ENCODE measurements around the gene SIGLEC12.
"Not testable (repeated sequence)": the region's sequence is repeated elsewhere in the genome, so short reads cannot be mapped to it uniquely, and the experiment has no call there.

SIGLEC12 gene

DNA sequence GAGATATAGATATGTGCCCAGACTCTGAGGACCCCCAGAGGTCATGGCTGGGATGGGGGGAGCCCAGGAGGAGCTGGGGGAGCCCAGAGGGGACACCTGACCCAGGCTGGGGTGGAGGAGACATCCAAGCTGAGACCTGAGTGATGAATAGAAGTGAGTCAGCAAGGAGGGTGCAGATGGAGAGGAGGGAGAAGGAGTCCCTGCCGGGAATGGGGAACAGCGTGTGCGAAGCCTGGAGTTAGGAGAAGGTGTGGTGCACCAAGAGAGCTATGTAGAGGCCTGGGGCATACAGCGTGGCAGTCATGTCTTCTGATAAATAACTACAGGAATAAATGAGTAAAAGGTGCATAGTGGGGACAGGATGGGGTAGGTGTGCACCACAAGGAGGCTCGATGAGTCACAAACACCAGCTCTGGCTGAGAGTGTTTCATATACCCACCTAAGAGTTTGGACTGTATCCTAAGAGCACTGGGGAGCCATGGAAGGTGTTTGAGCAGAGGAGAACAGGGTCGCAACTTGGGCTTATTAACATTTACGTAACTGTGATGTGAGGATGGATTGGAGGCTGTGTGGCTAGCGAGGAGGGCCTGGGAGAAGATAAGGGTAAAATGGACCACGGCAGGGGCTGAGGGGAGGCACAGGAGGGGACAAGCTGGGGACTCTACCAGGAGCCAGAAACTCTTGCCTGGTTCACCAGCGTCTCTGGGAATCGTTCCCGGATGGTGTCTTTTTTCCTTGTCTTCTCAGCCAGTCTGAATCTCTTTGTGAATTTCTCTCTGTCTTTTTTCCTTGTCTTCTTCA, 21.9 kb downstream of the SIGLEC12 start:
- DNase-seq: no peak

DNA sequence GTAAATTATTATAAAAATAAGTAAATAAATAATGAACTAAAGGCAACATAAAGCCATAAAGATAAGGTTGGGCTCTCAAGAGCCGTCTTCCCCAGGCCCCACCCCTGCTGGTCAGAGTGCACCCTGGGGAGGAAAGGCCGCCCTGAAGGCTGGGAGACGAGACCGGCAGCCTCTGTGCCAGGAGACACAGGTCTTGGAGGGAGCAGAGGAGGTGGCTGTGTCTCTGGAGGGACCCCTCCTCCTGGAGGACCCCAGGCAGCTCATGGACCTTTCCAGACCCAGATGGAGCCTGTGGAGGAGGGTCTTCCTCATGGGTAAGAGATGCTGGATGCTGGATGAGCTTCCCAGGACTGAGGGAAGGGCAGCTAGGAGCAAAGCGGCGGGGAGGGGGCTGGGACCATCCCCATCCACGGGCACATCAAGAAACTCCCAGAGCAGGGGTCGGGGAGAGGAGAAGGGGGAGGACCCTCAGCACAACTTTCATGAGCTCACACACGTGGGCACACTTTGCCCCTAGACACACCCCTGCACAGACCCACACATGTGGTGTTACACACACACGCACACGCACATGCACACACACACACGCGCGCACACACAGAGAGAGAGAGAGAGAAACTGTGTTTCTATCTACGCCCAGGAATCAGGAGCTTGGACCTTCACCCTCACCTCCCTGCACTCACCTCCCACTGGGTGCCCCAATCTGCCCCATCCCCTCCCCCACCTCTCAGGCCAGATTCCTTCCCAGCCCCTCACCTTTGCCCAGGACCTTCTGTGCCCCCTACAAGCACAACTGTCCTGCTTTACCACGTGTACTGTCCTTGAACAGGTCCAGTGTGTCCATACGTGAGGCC, 23.0 kb downstream of the SIGLEC12 start, which contains the start of gene CEACAM18:
TSS of gene CEACAM18 (plus strand) at position 159 of the 854 bp plus-strand sequence.
- DNase-seq: no peak

DNA sequence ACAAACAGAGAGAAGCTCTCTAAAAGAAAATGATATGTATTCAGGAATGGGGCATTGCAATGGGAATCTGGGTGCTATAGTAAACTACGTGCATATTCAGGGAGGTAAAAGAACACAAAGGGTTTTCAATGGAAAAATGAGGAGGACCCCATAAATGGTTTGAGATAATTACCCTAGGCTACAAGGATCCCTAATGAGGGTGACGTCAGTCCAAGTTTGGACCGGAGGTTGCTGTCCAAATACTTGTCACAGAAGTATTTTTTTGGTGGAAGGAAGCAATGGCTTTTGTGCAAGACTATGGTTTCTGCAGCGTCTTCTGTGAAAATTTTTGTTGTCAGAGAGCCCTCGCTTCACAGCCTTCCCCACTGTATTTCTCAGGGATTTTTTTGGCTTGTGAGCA, 24.3 kb downstream of the SIGLEC12 start:
- DNase-seq: no peak

DNA sequence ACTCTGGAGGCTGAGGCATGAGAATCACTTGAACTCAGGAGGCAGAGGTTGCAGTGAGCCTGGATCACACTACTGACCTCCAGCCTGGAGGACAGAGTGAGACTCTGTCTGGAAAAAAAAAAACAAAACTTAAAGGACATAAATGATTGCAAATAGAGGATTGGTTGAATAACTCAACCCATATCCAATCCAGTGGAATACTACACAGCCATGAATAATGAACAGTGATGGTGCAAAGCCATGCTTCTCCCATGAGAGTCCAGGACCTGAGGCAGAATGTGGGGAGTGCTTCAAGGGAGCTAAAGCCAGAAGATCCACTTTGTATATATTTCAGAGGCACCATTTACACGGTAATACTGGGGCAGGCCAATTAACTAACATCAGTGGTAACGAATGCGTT, 25.4 kb downstream of the SIGLEC12 start:
- no peak for DNase-seq

DNA sequence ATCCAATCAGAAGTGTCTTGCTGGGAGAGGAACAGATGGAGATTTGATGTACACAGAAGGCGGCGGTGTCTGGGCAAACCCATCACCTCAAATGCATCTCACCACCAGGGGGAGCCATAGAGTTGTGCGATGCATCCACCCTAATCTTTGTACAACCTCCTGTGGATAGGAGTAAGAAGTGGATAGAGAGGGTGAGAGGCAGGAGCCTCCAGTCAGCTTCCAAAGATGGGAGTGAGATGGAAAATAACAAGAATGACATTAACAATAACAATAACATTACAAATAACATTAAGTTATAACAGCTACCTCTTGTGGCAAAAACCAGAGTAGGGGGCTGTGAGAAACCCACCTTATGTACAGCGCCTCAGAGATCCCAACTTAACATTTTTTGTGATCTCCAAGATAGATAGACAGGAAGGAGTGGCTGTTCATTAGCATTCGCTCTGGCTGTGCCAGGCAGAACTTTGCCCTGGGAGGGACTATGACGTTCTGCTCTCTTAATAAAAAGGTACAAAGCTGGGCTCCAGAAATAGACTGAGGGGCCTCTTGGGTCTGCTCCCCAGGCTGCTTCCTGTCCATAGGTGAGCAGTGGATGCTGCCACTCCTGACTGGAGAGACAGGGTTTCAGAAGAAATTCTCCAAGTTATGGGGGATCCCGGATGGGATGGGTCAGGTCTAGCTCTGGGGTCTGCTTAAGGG, 28.4 kb downstream of the SIGLEC12 start:
- DNase-seq: peak; percentile 40

DNA sequence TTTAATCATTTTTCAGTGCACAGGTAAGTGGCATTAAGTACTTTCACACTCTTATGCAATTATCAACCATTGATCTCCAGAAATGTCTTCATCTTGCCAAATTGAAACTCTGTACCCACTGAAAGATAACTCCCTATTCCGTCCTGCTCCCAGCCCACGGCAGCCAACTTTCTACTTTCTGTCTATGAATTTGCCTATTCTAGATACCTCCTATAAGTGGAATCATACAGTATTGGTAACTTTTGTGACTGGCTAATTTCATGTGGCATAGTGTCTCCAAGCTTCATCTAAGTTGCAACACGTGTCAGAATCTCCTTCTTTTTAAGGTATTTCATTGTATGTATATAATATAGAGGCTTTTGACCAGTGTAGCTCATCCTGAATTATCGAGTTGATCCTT, 29.0 kb downstream of the SIGLEC12 start:
- DNase-seq: no peak

DNA sequence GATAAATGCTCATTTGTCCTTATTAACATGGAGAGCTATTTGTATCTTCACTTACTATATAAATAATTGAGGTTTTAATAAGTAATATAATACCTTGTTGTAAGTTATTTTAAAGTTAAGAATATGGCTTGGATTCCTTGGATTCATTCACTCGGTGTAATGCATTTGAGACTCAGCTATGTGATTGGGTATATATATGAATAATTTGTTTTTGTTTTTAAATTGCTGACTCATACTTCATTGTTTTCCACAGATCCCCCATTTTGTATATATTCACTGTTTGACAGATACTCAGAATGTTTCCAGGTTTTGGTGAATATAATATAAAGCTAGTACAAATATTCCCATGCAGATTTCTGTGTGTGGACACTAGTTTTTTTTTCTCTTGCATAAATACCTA, 30.1 kb downstream of the SIGLEC12 start:
- no peak for DNase-seq

DNA sequence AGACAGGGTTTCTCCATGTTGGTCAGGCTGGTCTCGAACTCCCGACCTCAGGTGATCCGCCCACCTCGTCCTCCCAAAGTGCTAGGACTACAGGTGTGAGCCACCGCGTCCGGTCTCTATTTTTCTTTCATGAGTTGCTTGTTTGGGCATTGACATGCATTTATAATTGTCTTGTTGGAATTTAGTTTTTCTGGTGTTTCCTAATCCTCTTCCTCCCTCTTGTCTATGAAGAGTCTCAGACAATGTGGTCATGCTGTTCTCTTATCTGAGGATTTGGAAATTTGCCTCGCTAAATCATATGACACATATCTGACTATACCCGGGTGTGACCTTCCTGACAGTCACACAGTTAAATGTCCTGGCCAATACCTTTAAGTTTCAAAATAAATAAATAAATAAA, 30.6 kb downstream of the SIGLEC12 start:
- no peak for DNase-seq

DNA sequence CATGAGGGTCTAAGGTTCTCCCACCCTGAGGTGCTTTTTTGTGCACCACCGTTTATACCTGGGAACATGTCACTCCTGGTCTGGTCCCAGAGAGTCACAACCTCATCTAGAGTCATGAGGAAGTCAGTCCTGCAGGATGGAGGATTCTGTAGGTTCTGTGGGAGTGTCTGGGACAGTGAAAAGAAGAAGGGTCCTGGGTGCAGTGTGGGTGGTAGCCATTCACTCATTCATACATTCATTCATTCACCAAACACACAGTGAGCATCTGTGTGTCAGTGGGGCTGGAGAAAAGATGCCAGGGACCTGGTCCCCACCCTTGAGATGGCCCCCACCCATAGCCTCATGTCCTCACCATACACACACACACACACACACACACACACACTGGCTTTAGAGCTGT, 32.0 kb downstream of the SIGLEC12 start:
- no peak for DNase-seq

DNA sequence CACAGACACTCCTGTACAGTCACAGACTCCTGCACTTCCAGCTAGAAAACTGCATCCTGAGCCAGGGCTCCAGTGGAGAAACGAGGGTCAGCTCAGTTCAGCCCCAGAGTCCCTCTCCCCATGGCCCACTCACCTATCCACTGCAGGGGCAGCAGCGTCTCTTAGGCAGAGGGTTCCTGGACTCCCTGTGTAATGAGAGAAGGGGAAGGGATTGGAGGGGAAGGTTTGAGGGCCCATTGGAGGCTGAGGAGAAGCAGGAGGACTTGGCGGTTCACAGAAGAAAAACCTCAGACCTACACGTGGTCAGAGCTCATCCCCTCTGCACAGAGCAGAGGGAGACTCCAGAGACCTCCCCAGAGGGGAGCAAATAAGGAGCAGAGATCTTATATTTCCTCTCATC, 32.4 kb downstream of the SIGLEC12 start:
- DNase-seq: no peak

DNA sequence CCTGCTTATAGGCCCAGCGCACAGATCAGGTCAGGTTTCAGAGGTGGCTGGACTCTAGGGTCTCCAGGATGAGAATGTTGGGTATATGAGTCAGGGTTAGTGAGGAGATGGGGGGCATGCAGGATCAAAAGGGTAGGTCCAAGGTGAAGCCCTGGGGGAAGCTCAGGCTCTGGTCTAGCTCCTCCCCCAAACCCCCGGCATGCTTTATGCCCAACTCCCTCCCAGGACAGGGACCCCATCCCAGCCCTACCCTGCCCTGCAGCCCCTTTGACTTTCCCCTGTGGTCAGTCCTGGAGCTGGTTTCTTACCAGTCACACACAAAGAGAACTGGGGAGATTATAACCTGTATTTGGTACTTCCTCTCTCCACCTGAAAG, 33.1 kb downstream of the SIGLEC12 start:
- no peak for DNase-seq

DNA sequence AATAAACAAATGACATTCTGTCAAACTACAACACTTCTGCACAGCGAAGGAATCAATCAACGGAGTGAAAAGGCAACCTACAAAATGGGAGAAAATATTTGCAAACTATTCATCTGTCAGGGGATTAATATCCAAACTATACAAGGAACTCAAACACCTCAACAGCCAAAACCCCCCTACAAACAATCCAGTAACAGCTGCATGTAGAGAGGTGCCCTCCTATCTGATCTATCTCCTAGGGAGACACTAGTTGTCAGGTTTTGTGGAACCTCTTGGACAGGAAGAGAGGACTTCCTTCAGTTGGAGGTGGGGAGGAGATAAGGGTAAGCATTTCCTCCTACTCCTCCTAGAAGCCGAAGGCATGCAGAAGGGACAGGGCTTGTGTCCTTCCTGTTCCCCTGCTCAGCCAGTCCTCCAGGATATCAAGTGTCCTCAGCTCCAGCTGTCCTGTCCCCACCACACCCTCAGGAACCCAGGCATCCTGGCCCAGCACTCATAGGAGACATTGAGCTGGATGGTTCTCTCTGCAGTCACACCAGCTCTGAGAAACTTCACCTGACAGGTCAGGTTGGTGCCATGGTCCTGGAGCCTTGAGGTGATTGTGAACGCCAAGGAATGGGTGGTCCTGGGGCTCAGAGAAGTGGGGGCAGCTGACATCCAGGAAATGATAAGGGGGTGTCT, 33.6 kb downstream of the SIGLEC12 start:
- no peak for DNase-seq

DNA sequence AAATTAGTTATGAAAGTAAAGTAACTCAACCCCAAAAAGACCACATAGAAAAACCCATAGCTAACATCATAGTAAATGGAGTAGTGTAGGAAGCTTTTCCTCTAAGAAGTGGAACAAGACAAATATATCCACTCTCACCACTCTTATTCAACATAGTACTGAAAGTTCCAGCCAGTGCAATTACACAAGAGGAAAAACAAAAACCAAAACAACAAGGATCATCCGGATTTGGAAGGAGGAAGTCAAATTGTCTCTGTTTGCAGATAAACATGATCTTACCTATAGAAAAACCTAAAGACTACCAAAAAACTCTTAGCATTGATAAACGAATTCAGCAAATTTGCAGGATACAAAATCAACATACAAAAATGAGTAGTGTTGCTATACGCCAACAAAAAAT, 34.9 kb downstream of the SIGLEC12 start:
- no peak for DNase-seq

DNA sequence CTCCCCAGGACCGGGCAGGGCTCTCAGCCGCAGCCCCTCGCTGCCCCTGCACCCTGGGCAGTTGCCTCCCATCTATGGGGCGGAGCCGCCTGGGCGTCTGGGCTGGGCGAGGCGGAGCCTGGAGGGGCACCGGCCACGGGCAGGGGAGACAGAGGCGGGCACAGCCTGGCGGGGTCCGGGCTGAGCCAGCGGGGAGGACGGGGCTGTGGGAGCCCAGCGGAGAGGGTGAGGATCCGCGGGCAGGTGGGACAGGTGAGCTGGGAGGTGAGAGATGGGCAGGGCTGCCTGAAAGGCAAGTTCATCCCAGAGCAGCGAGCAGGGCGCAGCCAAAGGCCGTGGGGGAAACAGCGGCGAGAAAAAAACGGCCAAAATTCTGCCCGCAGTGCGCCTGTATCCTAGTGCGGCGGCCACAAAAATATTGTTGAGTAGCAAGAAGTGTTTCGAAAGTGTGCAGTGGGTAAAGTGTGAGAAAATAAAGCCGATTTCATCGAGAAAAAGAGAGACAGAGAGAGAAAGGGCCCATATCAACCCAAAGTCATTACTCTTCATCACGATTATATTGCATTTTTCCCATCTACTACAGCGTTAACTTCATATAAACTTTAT, 37.5 kb downstream of the SIGLEC12 start:
- not testable (repeated sequence) for DNase-seq

DNA sequence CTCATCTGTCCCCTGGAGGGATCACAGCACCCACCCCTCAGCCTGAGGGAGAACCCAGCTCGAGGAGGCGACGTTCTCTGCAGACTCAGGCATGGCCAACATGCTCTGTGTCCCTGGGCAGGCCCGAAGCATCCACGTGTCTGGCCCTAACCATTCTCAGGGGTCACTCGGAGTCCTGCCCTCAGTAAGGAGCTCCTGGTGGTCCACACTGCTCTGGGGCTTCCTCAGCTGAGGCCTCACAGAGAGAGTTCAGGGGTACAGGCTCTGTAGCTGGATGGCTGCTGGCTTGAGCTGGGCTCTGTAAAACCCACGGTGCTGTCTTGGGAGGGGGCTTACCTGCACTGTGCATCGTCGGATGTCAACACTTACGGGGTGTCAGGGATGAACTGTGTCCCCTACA, 38.9 kb downstream of the SIGLEC12 start:
- no peak for DNase-seq

DNA sequence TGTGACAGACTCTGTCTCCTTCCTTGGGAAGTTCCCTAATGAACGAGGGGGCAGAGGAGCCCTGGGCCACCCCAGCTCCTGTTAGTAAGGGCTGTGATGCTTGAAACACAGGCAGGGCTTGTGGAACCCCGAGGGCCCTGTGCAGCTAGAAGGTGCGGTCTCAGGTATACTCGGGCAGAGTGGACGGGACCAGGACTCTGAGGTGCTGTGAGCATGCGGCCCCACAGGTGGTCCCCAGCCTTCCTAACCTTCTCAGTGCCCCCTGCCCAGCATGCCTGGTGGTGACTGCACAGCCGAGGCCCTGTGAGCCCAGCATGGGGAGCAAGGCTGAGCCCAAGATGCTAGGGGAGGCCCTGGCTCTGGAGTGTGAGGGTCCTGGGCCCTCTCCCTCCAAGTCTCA, 39.3 kb downstream of the SIGLEC12 start:
- no peak for DNase-seq

DNA sequence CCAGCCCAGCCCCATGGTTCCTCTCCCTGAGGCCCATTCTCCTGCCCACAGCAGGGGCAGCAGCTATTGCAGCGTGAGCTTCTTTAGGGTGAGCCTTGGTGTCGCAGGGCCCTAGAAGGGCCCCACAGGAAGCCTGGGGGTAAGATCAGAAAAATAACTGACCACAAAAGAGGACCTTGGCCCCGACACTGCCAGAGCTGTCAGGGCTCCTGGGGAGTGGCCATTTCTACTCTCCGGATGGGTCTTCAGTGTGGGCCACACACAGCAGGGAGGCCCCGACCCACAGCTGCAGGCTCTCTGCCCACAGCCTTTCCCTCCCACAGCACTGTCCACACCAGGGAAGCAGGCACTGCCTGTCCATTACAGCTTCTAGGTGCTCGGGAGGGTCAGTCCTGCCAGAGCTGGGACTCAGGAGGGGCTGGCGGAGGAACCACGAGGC, 39.9 kb downstream of the SIGLEC12 start:
- DNase-seq: no peak

DNA sequence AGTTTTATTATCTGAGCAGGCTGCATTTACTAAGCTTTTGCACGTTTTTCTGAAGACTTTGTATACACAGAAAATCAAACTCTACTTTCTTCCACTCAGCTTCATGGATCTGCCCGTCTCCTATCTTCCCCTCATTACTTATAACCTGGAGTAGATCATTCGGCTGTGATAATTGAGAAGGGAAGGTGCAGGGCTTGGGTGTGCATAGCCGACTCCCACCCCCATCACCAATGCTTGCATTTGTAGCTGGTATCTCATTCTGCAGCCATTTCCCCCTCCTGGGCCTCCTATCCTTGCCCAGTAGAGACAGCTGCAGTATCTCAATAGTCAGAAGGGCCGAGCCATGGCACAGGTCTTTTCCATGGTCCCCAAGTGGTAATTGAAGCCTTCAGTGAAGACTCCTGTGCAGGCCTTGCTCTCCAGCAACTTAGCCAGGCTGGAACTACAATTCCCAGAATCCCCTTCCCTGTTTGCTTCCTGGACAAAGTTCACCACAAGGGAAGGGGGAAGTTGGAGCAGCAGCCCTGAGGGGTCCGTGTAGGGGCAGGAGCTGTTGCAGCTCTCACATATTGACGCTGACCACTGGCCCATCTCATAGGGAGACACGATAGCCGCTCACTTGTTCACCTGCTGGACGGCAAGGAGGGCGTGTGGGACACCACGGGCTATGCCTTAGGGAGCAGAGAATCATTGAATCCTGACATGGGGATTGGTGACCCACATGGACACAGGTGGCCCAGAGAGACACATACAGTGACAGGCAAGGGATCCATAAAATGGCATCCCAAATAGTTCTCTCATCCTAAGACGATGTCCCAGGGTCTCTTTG, 41.2 kb downstream of the SIGLEC12 start:
- peak; percentile 19 for DNase-seq

DNA sequence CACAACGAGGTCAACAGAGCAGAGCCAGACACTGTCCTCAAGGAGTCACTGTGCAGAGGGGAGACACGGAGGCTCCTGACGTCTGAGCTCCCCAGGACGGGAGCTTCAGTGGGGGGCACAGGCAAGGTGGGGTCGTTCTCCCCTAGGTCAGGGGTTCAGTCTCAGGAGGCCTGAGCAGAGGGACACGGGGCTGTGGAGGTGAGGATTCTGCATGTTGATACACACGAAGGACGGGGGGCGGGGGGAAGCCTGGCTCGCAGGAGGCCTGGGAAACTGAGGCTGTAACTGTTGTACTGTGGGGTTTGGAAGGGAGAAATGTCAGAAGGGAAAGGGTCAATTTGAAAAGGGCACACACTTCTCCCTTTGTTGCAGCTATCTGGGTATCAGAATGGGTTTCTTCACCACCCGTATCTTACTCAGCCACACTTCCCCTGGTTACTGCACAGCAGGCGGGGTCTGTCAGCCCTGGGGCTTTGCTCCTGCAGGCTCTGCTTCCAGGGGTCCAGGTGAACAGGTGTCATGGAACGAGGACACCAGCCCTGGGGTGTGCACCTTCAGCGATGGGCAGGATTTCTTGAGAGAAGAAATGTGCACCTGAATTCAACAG, 42.6 kb downstream of the SIGLEC12 start:
- no peak for DNase-seq

DNA sequence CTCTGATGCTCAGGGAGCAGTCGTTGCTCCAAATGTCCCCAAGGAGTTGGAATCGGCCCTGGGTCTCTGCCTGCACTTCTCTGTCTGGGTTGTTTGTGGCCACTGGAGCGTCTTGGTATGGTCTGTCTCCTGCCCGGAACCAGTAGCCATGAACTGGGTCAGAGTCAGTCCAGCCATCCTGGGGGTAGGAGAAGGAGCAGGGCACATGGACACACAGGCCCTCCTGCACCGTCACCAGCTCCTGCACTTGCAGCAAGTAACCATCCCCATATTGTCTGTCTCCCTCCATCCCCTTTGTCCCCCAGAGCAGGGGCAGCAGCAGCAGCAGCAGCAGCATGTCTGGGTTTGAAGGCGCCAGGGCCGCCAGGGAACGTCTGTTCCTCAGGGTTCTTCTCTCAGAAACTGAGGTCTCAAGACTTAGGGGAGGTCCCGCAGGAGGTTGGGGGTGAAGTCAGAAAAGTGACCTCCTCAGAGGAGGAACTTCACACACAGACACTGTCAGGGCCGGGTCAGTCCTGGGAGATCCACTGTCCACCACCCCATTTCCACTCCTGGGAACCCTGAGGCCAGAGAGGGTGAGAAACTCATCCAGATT, 43.5 kb downstream of the SIGLEC12 start, which contains the start of gene SIGLEC8:
TSS of gene SIGLEC8 (minus strand) at position 404 of the 595 bp plus-strand sequence. CDS start at position 337, 67 bp downstream.
- DNase-seq: no peak

Measured in NCI-H2171 treated with DMSO at 0.1 percent for 48 hours (cell line).